GM19240 (cell line): ENCODE measurements around the gene G6PC3.

Experiments used
- DNase-seq: peaks from one replicate; pipeline ENCODE4 v3.0.0; 2011; ENCODE audit warnings: low spot score; ENCODE audit not compliant: insufficient read length

Gene G6PC3

GRCh38 chr17:44059101-44059892 is 11.2 kb upstream of the G6PC3 start:
- DNase-seq = no peak

- no peak for DNase-seq
These were observed 9.1 kb upstream of the G6PC3 start for GRCh38 chr17:44061446-44061845.

- no peak for DNase-seq
These were observed 7.7 kb upstream of the G6PC3 start for GRCh38 chr17:44062871-44063270.

GRCh38 chr17:44063704-44064639 is 6.6 kb upstream of the G6PC3 start:
- no peak for DNase-seq

- DNase-seq = no peak
These were observed 4.8 kb upstream of the G6PC3 start for GRCh38 chr17:44065668-44066203.

- peak; percentile 79 for DNase-seq
These were observed 4.2 kb upstream of the G6PC3 start, which contains the start of gene LSM12 for GRCh38 chr17:44066204-44066930. Gene LSM12 (minus strand): TSS chr17:44066671. CDS start chr17:44066587, 84 bp downstream.

GRCh38 chr17:44067545-44067940 is 3.0 kb upstream of the G6PC3 start:
- DNase-seq = no peak

- DNase-seq = no peak
These were observed 521 bp upstream of the G6PC3 start for GRCh38 chr17:44069974-44070454.

GRCh38 chr17:44071198-44071520 is 624 bp downstream of the G6PC3 start:
- DNase-seq = no peak

GRCh38 chr17:44071772-44072171 is 1.2 kb downstream of the G6PC3 start:
- no peak for DNase-seq

- DNase-seq = no peak
These were observed 3.8 kb downstream of the G6PC3 start for GRCh38 chr17:44074231-44074910.

- DNase-seq = no peak
These were observed 4.4 kb downstream of the G6PC3 start for GRCh38 chr17:44074911-44075285.

GRCh38 chr17:44075598-44076293 is 5.2 kb downstream of the G6PC3 start:
- DNase-seq = no peak

- DNase-seq = no peak
These were observed 6.4 kb downstream of the G6PC3 start for GRCh38 chr17:44076716-44077594.

GRCh38 chr17:44077595-44077909 is 7.0 kb downstream of the G6PC3 start:
- DNase-seq = no peak

GRCh38 chr17:44078412-44078811 is 7.9 kb downstream of the G6PC3 start:
- DNase-seq = no peak

- no peak for DNase-seq
These were observed 9.6 kb downstream of the G6PC3 start for GRCh38 chr17:44079877-44080821.

- no peak for DNase-seq
These were observed 11.1 kb downstream of the G6PC3 start for GRCh38 chr17:44081681-44082080.
